T-helper 1 cell treated with Interleukin-12 subunit alpha and Interleukin-12 subunit beta and Interleukin-4 antibody, amounts not matched to agents 30 ng/mL and 1 ng/mL, for 36 hours (primary cell): Measurements from ENCODE around the gene CD58. TPM values are rescaled to one million over a fixed set of nuclear protein-coding genes. Genes with fewer than 3 reads are reported as not detected.

Experiments used
- intact Hi-C: fragments of 100-400 bp; cut with micrococcal nuclease; formaldehyde crosslinking; loops from one replicate; pipeline ENCODE4 v1.15.1; 2024
- total RNA-seq: library from RNA; stranded (reverse); gene quantifications from 2 replicates; pipeline ENCODE4 v1.2.3, GENCODE V29; 2022

CD58 gene
- total RNA-seq, 1 donor from 2014 or later, result 60.8 TPM

GRCh38 chr1:116497656-116498055 lies 73.2 kb downstream of the CD58 start:
- intact Hi-C loops, result loop anchor here (2.0 kb wide), 1 partner anchor 17 kb away; no protein-coding TSS in a partner anchor

DNA sequence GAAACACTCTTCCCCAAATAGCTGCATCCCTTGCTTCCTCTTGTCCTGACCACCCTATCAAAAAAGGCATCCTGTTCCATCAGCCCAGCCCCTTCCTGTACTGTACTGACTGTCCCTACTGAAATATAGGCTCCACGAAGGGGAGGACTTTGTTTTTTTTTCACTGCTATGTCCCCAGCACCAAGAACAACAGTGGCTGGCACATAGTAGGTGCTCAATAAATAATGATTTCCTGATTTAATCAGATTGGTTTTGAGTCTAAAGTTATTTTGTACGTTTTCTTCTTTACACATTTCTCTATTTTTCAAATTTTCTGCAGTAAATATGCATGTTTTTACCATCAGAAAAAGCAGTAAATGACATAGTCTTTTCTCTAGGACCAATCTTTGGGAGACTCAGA lies 73.9 kb downstream of the CD58 start:
- intact Hi-C loops, result no loop called here

DNA sequence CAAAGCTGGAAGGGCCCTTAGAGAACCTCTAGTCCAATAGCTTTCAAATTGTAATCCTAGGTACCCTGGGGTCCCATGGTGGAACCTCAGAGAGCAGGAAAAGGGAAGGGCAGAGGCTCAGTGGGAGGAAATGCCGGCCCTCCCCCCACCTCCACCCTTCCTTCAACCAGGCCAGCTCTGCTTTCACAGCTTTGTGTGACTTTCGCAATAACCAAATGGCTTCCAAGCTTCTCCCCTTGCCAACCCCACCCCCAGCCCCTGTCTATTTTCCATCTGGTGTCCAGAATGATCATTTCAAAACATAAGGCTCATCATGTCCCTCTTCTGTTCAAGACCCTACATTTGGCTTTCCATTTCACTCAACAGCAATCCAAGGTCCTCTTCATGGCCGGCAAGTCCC lies 74.4 kb downstream of the CD58 start:
- intact Hi-C loops, result no loop called here

GRCh38 chr1:116495535-116495934 lies 75.3 kb downstream of the CD58 start:
- intact Hi-C loops, result no loop called here

GRCh38 chr1:116494745-116495144 lies 76.1 kb downstream of the CD58 start:
- intact Hi-C loops, result no loop called here

GRCh38 chr1:116494353-116494692 lies 76.5 kb downstream of the CD58 start:
- intact Hi-C loops, result no loop called here

- intact Hi-C loops, result loop anchor here (1.0 kb wide), 1 partner anchor 48 kb away; no protein-coding TSS in a partner anchor
Measured at GRCh38 chr1:116493484-116494352, 77.1 kb downstream of the CD58 start.

DNA sequence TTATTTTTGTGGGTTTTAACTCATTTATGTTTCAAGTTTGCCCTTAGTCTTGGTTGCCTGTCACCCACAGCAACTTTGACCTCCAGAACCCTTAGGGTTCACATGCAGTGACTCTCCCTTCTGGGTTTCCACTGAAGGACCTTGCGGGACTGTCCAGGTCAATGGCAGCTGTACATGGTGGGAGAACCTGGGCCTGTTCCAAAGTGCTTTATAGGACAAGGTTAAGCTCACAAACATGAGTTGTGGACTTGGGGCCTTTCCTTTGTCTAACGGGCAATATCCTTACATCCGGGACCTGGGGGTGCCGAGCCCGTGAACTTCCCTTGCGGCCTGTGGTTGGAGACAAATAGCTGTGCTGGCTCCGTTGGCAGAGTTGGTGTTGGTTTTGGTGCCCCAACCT lies 77.8 kb downstream of the CD58 start:
- intact Hi-C loops, result loop anchor here (1.0 kb wide), 1 partner anchor 48 kb away; no protein-coding TSS in a partner anchor

GRCh38 chr1:116492358-116492811 lies 78.4 kb downstream of the CD58 start:
- intact Hi-C loops, result no loop called here

DNA sequence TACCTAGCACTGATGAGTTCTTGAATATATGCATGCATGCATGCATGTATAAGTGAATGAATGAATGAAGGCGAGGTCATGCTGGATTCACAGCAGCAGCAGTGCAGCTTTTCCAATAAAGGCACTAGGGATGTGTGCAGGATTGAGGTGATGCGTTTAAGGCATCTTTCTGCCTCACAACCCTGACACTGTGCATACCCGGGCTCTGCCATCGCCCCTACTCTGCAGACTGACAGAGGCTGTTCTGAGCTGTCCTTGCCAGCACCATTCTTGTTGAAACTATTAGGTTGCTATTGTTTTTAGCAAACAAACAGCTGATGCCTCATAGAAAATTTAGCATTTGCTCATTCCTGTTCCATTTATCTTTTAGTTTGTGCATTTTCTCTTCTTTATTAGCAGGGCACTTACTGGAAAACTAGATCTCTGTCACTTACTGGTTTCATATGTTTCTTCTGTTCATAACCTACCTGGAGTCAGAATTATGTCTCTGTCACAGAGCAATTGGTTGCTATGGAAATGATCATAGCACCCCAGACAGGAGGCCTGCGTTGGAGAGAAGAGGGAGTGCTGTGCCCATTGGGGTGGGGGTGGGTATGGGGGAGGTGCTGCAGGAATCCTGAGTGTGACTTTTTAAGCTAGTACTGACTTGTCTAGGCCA lies 79.0 kb downstream of the CD58 start:
- intact Hi-C loops, result no loop called here

GRCh38 chr1:116490588-116490987 lies 80.2 kb downstream of the CD58 start:
- intact Hi-C loops, result no loop called here

GRCh38 chr1:116489231-116489697 lies 81.6 kb downstream of the CD58 start:
- intact Hi-C loops, result loop anchor here (5.0 kb wide), 3 partner anchors 52 to 112 kb away; no protein-coding TSS in a partner anchor

GRCh38 chr1:116488071-116488470 lies 82.8 kb downstream of the CD58 start:
- intact Hi-C loops, result loop anchor here (5.0 kb wide), 3 partner anchors 51 to 111 kb away; no protein-coding TSS in a partner anchor

- intact Hi-C loops, result loop anchor here (5.0 kb wide), 3 partner anchors 50 to 110 kb away; no protein-coding TSS in a partner anchor
Measured at GRCh38 chr1:116487583-116487982, 83.2 kb downstream of the CD58 start.

GRCh38 chr1:116487031-116487430 lies 83.8 kb downstream of the CD58 start:
- intact Hi-C loops, result loop anchor here (5.0 kb wide), 3 partner anchors 50 to 110 kb away; no protein-coding TSS in a partner anchor

GRCh38 chr1:116486424-116486823 lies 84.4 kb downstream of the CD58 start:
- intact Hi-C loops, result loop anchor here (5.0 kb wide), 3 partner anchors 49 to 109 kb away; no protein-coding TSS in a partner anchor

DNA sequence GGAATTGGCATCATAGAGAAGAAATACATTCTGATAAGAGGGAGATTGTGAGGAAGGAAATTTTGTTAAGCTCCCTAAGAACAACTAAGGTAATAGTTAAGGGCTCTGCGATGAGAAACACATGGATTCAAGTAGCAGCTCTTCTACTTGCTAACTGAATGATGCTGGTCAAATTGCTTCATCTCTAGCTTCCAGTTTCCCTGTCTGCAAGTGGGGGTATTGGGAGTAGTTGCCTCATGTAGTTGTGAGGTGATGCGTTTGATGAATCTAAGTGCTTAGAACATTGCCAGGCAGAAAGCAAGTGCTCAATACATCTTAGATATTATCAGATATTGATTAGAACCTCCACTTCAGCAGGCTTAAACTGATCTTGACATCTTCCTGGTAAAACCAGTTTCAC lies 84.8 kb downstream of the CD58 start:
- intact Hi-C loops, result loop anchor here (1.0 to 5.0 kb wide), 10 partner anchors 13 to 679 kb away; no protein-coding TSS in a partner anchor

DNA sequence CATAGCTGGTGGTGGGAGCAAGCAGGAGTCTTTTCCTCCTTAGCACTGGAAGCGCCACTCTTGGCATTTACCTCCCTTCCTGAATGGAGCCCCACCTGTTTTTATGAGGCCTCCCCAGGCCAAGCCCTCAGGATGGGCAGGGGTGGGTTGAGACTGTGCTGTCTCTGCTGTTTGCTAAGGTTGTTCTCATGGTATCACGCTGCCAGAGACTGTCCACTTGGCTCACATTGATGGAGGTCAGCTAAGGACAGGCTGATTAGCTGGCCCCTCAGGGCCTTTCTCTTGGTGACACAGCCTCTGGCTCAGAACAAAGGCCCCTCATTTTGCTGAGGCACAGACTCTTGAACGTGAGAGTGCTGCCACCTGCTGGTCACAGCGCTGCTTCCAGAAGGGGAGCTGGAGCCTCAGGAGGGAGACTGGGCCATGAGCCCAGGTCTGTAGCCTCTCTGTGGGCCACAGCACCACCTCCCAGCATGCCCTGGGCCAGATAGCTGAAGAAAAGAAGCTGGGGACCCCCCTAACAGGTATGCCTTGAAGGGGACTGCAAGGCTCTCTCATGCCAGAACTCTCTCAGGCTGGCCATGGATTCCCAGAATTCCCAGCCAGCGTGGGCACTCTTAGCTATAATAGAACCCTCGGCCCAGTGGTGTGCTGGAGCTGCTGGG lies 85.6 kb downstream of the CD58 start:
- intact Hi-C loops, result loop anchor here (1.0 to 5.0 kb wide), 10 partner anchors 14 to 678 kb away; no protein-coding TSS in a partner anchor

GRCh38 chr1:116483481-116484309 lies 87.1 kb downstream of the CD58 start:
- intact Hi-C loops, result no loop called here

DNA sequence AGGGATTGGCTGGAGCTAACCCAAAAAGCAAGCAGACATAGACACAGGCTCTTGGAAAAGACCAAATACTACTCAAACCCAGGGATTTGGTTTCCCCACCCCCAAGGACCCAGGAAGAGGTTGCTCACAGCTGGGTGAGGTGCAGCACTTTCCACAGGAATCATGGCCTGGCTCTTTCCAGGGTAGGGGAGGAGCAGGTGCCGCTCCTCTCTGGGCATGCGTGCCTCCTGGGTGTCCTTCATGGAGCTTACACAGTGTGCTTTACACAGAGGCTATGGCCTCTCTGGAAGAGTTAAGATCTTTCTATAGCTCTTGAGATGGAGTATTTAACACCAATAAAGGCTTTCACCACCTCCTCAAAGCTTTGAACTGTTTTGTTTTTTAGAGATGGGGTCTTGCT lies 88.3 kb downstream of the CD58 start:
- intact Hi-C loops, result no loop called here
